Loucy (cell line): ENCODE results near the gene RNF141.

ENCODE experiments used
- CTCF ChIP-seq: fragments of 200-600 bp; sonication (generic); conservative IDR thresholded peaks from 2 replicates; pipeline ENCODE4 v1.5.1; 2014; ENCODE audit warnings: mild to moderate bottlenecking, antibody characterized with exemption, low read length
- EZH2phosphoT487 ChIP-seq: fragments of 200-600 bp; IDR thresholded peaks from 2 replicates; pipeline ENCODE4 v1.6.1; 2018; ENCODE audit warnings: antibody characterized with exemption, mild to moderate bottlenecking, moderate library complexity, borderline replicate concordance

- TF ChIP-seq EZH2phosphoT487 (no peak), CTCF (no peak)
Observed at GRCh38 chr11:10495464-10495786, 45.6 kb downstream of the RNF141 start.
